Activated naive CD8-positive, alpha-beta T cell treated with anti-CD3 and anti-CD28 coated beads, Interleukin-2, amount 50 U/mL, for 24 hours (primary cell): Measurements from ENCODE around the gene LIG1.
"Not testable (repeated sequence)": the region's sequence is repeated elsewhere in the genome, so short reads cannot be mapped to it uniquely, and the experiment has no call there.

Experiments used
- ATAC-seq: fragments of 150-1000 bp; cut with Tn5 transposase; one replicate; pipeline ENCODE4 v1.10.0; 2021
- DNase-seq: peaks from one replicate; pipeline ENCODE4 v3.0.0; 2021
- H3K27ac Mint-ChIP-seq: one replicate; pipeline ENCODE4 v1.8.0; 2021; ENCODE audit warnings: mild to moderate bottlenecking, mixed read lengths
- H3K27me3 Mint-ChIP-seq: one replicate; pipeline ENCODE4 v1.8.0; 2021; ENCODE audit warnings: mixed read lengths
- H3K36me3 Mint-ChIP-seq: one replicate; pipeline ENCODE4 v1.8.0; 2021; ENCODE audit warnings: low read depth, mixed read lengths
- H3K4me1 Mint-ChIP-seq: one replicate; pipeline ENCODE4 v1.8.0; 2021; ENCODE audit warnings: mixed read lengths
- H3K4me3 Mint-ChIP-seq: one replicate; pipeline ENCODE4 v1.8.0; 2021; ENCODE audit warnings: mild to moderate bottlenecking, moderate library complexity, mixed read lengths
- H3K9me3 Mint-ChIP-seq: one replicate; pipeline ENCODE4 v1.8.0; 2021; ENCODE audit warnings: mixed read lengths

LIG1 gene

DNA sequence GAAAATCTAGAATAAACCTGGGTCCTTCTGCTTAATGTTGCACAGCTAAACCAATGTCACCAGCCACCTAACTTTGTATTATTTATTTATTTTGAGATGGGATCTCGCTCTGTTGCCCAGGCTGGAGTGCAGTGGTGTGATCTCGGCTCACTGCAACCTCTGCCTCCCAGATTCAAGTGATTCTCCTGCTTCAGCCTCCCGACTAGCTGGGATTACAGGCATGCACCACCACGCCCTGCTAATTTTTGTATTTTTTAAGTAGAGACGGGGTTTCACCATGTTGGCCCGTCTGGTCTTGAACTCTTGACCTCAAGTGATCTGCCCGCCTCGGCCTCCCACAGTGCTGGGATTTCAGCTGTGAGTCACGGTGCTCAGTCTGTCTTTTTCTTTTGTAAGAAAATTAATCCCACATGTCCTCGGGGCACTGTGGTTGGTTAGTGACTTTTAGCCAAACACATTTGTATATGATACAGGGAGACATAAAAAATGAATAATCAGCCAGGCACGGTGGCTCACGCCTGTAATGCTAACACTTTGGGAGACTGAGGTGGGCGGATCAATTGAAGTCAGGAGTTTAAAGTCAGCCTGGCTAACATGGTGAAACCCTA is 78.9 kb downstream of the LIG1 start:
- not testable (repeated sequence) for H3K27ac Mint-ChIP-seq, H3K27me3 Mint-ChIP-seq, H3K9me3 Mint-ChIP-seq, DNase-seq, ATAC-seq, H3K4me1 Mint-ChIP-seq, H3K4me3 Mint-ChIP-seq
- H3K36me3 Mint-ChIP-seq: peaks cover 14% of the 10 kb centered on the region

DNA sequence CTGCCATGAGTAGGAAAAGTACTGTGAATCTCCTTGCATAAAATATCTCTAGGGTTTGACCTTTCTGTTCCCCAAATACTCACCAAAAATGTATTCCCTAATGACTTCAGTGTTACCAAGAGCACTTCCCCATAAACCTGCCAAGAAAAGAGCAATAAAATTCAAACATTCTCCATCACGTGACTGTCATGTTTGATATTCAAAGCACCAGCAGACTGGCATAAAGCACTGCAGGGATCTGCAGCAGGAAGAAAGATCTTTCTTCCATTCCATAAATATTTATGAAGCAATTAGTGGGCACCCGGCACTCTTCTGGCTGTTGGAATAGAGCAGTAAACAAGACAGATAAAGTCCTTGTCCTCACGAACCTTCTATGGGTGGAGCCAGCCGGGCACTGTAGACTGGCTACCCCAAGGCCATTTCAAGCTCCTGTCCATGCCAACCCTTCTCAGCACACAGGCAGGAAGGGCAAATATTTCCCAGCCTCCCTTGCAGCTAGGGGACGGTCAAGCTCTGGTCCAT is 79.8 kb downstream of the LIG1 start:
- no peak for ATAC-seq
- DNase-seq: no peak
- peaks cover 3% of the 10 kb centered on the region for H3K4me1 Mint-ChIP-seq
- H3K27ac Mint-ChIP-seq: no peak overlapping the region
- peaks cover 5% of the 10 kb centered on the region for H3K9me3 Mint-ChIP-seq
- no peak overlapping the region for H3K4me3 Mint-ChIP-seq
- H3K36me3 Mint-ChIP-seq: peaks cover 11% of the 10 kb centered on the region
- H3K27me3 Mint-ChIP-seq: peaks cover 4% of the 10 kb centered on the region

DNA sequence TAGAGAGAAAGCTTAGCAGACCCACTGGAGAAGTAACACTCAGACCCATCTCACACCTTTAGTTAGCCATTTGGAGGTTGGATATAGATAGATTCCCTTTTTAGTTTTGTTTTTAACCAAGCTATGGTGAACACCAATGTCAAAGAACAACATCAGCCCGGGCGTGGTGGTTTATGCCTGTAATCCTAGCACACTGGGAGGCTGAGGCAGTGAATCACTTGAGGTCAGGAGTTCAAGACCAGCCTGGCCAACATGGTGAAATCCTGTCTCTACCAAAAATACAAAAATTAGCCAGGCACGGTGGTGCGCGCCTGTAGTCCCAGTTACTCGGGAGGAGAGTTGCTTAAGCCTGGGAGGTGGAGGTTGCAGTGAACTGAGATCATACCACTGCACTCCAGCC is 81.2 kb downstream of the LIG1 start:
- not testable (repeated sequence) for ATAC-seq

DNA sequence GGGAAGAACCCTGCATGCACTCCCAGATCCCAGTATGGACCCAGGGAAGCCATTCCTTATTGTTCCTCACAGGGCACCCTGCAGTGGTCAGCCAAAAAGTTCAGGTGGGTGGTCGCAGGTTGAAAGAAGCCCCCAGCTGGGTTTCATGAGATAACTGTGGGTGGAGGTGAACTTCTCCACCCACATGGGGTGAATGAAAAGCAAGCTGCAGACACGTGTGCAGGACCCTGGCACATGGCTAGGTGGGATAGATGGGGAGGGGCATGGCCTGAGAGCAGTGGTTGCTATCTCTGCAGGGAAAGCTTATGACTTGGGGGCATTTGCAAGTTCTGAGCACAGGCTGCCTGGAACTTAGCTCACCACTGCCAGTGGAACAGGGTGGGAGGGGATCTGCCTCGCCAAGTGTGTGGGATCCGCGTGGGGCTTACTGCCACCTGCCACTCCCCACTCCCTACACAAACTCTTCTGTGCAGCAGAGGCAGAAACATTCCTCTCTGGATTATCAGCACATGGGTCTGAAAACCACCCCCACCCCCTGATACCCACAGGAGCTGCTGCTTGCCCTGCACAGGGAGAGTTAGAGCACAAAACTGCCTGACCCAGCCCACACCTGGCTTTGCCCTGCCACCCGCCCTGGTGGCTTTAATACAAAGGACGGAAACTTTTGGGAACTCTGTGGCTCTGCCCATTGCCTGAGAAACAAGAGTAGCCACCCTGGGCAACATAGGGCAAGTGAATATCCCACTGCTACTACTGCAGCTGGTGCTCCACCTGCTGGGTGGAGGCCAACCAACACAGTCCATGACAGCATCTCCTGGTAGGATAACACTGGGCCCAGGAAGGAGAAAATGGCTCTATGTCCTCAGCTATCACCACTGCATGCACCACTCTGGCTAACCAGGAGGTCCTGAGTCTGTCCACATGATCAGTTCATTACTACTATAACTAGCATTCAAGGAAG is 84.0 kb downstream of the LIG1 start:
- Mint-ChIP-seq H3K36me3 (no peaks in the 10 kb centered on the region), H3K27me3 (peaks cover 4% of the 10 kb centered on the region), H3K4me1 (no peaks in the 10 kb centered on the region), H3K27ac (no peak overlapping the region), H3K9me3 (no peaks in the 10 kb centered on the region), H3K4me3 (no peak overlapping the region)
- ATAC-seq (peak; percentile 46), DNase-seq (no peak)

More for the DNA sequence above, 81.2 kb downstream of the LIG1 start:
- not testable (repeated sequence) for H3K27me3 Mint-ChIP-seq, H3K4me3 Mint-ChIP-seq, DNase-seq, H3K36me3 Mint-ChIP-seq, H3K9me3 Mint-ChIP-seq, H3K27ac Mint-ChIP-seq, H3K4me1 Mint-ChIP-seq

DNA sequence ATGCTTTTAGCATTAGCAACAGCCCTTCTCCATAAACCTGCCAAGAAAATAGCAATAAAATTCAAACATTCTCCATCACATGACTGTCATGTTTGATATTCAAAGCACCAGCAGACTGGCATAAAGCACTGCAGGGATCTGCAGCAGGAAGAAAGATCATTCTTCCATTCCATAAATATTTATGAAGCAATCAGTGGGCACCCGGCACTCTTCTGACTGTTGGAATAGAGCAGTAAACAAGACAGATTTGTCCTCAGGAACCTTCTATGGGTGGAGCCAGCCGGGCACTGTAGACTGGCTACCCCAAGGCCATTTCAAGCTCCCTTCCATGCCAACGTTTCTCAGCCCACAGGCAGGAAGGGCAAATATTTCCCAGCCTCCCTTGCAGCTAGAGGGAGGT is 85.1 kb downstream of the LIG1 start:
- no peaks in the 10 kb centered on the region for H3K9me3 Mint-ChIP-seq
- no peaks in the 10 kb centered on the region for H3K36me3 Mint-ChIP-seq
- no peaks in the 10 kb centered on the region for H3K4me1 Mint-ChIP-seq
- DNase-seq: no peak
- H3K27ac Mint-ChIP-seq: no peak overlapping the region
- peaks cover 1% of the 10 kb centered on the region for H3K27me3 Mint-ChIP-seq
- H3K4me3 Mint-ChIP-seq: no peak overlapping the region
- ATAC-seq: no peak

DNA sequence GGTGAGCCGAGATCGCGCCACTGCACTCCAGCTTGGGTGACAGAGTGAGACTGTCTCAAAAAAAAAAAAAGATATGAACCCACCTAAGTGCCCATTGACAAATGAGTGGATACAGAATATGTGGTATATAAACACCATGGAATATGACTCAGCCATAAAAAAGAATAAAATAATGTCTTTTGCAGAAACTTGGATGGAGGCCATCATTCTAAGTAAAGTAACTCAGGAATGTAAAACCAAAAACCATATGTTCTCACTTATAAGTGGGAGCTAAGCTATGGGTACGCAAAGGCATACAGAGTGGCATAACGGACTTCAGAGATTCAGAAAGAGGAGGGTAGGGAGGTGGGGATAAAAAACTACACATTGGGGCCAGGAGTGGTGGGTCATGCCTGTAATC is 89.0 kb downstream of the LIG1 start:
- no peaks in the 10 kb centered on the region for H3K27me3 Mint-ChIP-seq
- no peak overlapping the region for H3K4me3 Mint-ChIP-seq
- H3K36me3 Mint-ChIP-seq: no peaks in the 10 kb centered on the region
- H3K27ac Mint-ChIP-seq: no peak overlapping the region
- H3K4me1 Mint-ChIP-seq: no peaks in the 10 kb centered on the region
- no peaks in the 10 kb centered on the region for H3K9me3 Mint-ChIP-seq
- no peak for DNase-seq
- no peak for ATAC-seq

DNA sequence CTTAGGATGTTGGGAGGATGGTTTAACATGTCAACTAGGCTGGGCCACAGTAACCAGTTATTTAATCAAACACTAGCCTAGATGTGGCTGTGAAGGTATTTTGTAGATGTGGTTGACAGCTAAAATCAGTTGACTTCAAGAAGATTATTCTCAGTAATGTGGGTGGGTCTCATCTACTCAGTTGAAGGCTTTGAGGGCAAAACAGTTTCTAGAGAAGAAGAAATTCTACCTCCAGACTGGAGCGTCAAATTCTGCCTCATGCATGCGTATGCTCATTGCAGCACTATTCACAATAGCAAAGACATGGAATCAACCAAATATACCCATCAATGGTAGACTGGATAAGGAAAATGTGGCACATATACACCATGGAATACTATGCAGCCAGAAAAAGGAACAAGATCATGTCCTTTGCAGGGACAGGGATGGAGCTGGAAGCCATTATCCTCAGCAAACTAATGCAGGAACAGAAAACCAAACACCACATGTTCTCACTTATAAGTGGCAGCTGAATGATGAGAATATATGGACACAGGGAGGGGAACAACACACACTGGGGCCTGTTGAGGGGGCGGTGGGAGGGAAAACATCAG is 99.9 kb downstream of the LIG1 start:
- H3K9me3 Mint-ChIP-seq, ATAC-seq, H3K4me1 Mint-ChIP-seq, H3K36me3 Mint-ChIP-seq, H3K4me3 Mint-ChIP-seq, DNase-seq, H3K27ac Mint-ChIP-seq, H3K27me3 Mint-ChIP-seq: not testable (repeated sequence)

DNA sequence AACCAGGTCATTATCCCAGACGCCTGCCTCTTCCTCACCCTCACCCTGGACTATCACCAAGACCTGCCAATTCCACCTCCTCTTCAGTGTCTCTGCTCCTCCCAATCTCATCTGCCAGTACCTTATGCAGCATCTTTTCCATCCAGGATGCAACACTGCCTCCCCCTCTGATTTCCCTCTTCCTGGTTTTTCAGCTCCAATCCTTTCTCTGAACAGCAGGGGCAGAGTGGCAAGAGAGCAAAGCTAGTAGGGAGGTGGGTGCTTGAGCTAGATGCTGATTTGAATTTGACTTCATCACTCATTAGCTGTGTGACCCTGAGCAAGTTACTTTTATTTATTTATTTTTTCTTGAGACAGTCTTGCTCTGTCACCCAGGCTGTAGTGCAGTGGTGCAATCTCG is 100.7 kb downstream of the LIG1 start:
- H3K4me1 Mint-ChIP-seq: no peaks in the 10 kb centered on the region

More for the DNA sequence above, 100.7 kb downstream of the LIG1 start:
- no peaks in the 10 kb centered on the region for H3K9me3 Mint-ChIP-seq
- H3K36me3 Mint-ChIP-seq: peaks cover 4% of the 10 kb centered on the region
- H3K4me3 Mint-ChIP-seq: no peak overlapping the region
- no peaks in the 10 kb centered on the region for H3K27me3 Mint-ChIP-seq
- DNase-seq: no peak
- H3K27ac Mint-ChIP-seq: no peak overlapping the region
- ATAC-seq: no peak
